SK-MEL-5 (cell line): ENCODE results near the gene GULP1. TPM values are rescaled to one million over a fixed set of nuclear protein-coding genes. Genes with fewer than 3 reads are reported as not detected.
"Not testable (repeated sequence)": the region's sequence is repeated elsewhere in the genome, so short reads cannot be mapped to it uniquely, and the experiment has no call there.

ENCODE experiments used
- DNase-seq: peaks from one replicate; pipeline ENCODE4 v3.0.0-alpha.2; 2016; ENCODE audit warnings: low read depth, low spot score
- in situ Hi-C: cut with HindIII; loops from 2 replicates; pipeline ENCODE4 v1.10.0; 2016; ENCODE audit warnings: low sequenced_read_pairs, high pct_unique_total_duplicates, low pct_unique_long_range_greater_than_20kb
- total RNA-seq: library from RNA; depleted of rRNA; stranded (reverse); fragments of >200 nt; shearing (Covaris generic); gene quantifications from 2 replicates; pipeline ENCODE4 v1.2.3, GENCODE V29; 2014

Gene GULP1
- total RNA-seq, 1 experiment from 2014 or later, result 34.6 TPM

DNA sequence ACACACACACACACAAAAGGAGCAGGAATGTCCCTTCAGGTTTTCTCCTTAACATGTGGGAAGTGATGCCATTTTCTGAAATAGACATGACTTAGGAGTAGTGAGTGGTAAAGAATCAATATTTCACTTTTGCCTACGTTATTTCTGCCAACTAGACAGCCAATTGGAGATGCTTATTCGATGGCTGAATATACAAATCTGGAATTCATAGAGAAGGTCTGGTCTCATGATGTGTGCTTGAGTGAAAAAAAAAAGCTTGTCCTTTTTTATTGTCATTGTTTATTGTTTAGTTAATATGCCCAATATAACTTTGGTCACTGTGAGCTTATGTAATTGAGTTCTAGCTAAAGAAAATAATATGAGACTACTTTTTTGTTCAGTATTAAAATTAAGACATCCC is 284.3 kb downstream of the GULP1 start:
- no peak for DNase-seq
- in situ Hi-C loops, result no loop called here

DNA sequence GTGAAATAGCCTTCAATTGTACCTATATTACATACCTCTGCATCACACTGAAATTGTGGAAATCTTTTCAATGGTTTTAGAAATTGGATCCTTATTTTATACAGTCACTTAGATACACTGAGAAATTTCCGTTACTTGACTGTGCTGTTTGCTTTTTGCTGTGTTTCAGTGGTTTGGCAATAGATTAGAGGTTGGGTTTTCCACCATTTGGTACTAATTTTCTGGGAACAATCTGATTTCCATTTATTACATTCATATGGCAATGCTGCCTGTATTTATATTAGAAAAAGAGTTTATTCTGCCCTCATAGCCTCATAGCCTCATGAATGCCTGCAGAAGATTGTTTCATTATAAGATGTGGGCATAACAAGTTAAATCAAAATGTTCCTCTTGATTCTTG is 285.0 kb downstream of the GULP1 start:
- in situ Hi-C loops, result no loop called here
- DNase-seq, result no peak

DNA sequence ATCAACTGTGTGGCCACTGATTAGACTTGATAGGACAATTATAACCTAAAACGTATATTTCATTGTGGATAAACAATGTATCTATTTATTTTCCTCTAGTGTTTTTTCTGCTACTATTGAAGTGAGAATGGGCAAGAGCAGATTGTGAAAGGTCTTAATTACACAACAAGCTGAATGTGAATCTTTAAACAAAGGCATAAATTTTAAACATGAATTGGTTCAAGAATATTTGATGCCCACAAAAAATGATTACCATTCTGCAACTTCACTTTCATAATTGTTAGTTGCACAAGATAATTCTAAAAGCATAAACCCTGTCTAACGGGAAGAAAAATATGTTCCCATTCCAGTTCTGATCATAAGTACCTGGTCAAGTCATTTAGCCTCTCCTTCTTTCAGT is 285.6 kb downstream of the GULP1 start:
- in situ Hi-C loops, result no loop called here

DNA sequence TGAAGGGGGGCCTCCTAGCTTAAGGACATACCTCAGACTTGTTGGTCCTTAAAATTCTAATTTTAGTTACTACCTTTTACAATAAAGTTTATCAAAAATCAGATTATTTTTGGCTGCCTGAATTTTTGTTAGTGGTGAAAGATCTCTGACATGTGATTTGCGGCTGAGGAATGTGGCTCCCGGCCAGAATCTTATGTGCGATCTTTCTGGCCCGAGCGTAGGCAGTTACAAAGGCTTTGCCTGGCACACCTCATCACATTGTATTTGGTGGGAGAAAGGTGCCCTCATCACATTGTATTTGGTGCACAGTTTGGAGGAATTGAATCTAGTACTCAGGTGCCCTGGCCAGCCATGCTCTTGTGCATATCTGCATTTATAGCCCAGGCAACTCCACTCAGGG is 289.1 kb downstream of the GULP1 start:
- DNase-seq, result no peak
- in situ Hi-C loops, result no loop called here

More for the DNA sequence above, 285.6 kb downstream of the GULP1 start:
- no peak for DNase-seq

DNA sequence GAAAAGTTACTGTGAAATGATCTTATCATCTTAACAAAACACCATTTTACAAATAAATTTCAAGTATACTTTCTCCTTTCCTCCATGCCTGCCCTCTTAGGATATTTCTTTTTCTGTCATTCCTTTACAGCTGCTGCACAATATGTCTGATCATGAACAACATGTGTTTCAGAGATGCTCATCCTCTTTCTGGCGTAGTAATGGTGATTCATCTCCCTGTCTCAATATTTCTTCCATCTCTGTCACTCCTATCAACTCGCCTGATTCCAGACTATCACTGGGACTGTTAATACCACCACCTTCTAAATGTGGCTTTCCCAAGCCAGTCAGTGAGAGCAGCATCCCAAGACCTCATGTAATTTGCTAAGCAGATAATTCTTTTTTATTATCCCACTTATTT is 290.5 kb downstream of the GULP1 start:
- in situ Hi-C loops, result no loop called here
- DNase-seq, result no peak

DNA sequence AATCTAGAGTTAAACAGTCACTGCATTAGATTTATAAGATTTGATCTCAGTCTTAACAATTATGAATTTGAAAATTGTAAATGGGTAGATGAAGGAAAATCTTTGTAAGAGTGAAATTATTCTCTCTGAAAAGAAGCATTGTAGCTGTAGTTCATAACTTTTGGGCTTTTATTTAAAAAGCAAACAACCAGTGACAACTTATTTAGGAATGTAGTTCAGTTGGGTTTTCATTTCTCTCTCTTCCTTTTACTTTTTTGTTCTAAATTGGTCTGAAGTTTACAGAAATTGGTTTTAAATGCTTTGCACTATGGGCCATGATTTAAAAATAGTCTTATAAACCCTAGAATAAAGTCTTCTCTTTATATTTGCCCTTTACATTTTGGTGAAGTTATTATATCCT is 296.6 kb downstream of the GULP1 start:
- in situ Hi-C loops, result no loop called here
- DNase-seq, result no peak

DNA sequence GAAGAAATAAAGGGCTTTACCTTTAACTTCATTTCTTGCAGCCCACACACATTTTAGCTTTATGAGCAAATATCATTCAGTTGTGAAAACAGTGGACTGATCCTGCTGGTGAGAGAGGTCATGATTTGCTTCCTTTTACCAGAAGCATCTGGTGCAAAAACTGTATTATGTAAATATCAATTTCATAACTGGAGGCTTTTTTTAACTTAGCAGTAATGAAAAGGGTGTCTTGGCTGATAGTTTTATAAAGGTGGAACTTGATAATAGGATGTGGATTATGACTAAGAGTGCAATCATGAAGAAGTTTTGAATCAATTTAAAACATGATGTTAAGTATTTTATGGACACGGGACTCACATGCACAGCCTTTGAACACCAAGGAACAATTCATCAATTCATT is 304.4 kb downstream of the GULP1 start:
- DNase-seq, result no peak
- in situ Hi-C loops, result no loop called here

DNA sequence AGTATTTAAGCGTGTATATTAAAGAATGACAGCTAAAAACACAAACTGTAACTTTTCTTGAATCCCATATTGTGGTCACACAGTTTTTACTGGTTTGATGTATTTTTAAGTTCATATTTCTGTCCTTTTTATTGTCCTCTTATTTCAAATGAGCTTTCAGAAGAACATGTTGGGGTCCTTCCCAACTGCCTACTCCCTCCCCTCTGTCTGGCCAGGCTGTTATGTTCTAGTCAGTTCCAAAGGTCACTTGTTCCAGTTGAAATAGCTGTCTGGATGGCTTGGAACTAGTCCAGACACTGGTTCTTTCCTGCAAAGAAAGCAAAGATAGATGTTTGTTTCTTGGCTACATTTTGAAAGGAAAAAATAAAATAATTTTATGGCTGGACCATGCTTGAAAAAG is 306.9 kb downstream of the GULP1 start:
- in situ Hi-C loops, result no loop called here
- peak; percentile 41 for DNase-seq

DNA sequence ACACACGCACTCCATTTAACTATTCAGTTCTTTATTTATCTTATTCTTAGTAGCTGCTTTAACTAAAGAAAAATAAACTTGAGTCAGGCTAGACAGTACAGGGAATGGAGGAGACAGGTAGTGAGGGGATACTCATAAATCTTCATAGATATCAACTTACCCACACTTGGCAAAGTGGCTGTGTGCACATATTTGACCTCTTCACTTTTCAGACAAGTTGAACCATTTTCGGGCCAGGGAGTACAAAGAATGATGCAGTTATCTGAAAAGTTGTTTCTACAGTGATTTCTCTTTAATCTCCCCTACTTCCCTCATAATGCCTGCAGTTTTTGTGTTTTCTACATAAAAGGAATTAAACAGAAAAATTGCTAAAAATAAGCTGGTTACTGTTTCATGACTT is 307.5 kb downstream of the GULP1 start:
- DNase-seq, result no peak
- in situ Hi-C loops, result no loop called here

DNA sequence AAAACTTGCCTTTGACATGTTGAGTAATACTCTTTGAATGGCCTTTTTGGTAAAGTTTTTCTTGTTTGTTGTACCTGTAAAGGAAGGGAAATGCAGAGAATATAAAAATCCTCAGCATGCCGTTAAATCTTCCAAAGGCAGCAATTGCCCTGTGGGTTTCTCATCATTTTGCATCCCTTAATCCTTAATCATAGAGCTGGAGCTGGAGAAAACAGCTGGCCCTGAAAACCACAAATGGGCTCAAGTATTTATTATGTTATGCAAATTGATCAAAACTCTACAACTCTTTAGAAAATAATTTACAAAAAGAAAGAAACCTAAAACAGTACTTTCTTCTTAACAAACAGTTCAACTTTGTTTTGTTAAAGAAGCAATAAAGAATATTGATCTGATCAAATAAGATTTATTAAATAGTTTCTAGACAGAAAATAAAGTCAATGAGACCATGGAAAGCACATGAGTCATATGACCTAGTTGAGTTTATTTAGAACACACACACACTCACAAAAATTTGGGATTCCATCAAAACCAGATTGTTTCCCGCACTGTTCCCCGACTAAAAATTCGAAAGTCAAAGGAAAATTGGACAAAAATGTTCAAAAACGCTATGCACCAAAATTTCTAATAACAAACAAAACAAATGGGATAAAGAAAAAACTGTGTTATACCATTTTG is 309.0 kb downstream of the GULP1 start:
- DNase-seq, result peak; percentile 60
- in situ Hi-C loops, result no loop called here

DNA sequence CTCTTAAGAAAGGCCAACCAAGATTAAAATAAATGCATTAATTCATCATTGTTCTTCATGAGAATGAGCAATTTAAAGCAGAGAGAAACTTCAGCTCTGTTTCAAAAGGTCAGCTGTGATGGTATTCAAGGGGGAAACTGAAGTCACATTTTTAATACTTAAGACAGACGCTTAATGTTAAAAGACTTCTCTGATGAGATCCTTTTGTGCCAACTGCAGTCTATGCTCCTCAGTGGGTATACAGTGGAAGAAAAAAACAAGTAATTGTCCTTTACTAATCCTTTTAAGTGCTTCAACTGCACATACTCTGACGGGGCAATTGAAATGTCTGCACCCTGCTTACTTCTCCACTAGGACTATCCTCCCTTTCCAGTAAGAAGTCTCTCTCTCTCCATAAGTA is 309.7 kb downstream of the GULP1 start:
- DNase-seq, result peak; percentile 95
- in situ Hi-C loops, result no loop called here

DNA sequence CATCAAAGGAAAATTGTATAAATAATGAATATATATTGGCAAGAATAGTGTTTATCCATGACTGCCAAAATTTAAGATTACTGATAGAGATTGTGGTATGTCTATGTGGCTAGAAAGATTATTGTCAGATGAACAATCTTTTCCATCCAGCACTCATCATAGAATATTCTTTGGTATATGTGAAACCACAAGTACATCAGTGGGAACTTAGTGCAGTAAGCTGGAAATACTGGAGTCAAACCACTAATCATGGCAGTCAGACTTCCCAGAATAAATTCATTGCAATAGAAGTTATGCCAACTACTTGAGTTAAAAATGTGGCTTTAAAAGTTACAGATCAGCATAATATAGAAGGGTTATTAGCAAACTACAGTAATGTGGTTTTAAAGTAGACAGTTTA is 310.3 kb downstream of the GULP1 start:
- peak; percentile 54 for DNase-seq
- in situ Hi-C loops, result no loop called here

DNA sequence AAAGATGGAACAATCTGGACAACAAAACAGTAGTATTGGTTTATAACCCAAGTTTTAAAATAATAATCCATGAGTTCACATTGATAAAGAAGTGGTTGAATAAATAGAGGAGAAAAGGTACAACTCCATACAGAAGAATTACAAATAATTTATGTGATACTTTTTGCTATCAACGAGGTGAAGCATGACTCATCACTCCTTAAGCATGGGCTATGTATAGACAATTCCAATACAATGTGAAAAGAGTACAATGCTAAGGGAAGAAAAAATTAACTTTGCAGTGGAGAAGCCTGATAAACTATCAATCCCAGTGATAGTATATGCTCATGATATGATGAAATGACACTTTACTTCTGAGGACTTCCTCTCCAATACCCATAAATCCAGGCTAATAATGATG is 312.9 kb downstream of the GULP1 start:
- in situ Hi-C loops, result no loop called here
- no peak for DNase-seq

DNA sequence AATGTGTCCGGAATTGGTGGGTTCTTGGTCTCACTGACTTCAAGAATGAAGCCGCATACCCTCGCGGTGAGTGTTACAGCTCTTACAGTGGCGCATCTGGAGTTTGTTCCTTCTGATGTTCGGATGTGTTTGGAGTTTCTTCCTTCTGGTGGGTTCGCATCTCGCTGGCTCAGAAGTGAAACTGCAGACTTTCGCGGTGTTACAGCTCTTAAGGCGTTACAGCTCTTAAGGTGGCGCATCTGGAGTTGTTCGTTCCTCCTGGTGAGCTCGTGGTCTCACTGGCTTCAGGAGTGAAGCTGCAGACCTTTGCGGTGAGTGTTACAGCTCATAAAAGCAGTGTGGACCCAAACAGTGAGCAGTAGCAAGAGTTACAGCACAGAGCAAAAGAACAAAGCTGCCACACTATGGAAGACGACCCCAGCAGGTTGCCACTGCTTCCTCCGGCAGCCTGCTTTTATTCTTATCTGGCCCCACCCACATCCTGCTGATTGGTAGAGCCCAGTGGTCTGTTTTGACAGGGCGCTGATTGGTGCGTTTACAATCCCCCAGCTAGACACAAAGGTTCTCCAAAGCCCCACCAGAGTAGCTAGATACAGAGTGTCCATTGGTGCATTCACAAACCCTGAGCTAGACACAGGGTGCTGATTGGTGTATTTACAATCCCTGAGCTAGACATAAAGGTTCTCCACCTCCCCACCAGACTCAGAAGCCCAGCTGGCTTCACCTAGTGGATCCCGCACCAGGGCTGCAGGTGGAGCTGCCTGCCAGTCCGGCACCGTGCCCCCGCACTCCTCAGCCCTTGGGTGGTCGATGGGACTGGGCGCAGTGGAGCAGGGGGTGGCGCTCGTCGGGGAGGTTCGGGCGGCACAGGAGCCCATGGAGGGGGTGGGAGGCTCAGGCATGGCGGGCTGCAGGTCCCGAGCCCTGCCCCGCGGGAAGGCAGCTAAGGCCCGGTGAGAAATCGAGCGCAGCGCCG is 314.2 kb downstream of the GULP1 start:
- in situ Hi-C loops, DNase-seq: not testable (repeated sequence)

DNA sequence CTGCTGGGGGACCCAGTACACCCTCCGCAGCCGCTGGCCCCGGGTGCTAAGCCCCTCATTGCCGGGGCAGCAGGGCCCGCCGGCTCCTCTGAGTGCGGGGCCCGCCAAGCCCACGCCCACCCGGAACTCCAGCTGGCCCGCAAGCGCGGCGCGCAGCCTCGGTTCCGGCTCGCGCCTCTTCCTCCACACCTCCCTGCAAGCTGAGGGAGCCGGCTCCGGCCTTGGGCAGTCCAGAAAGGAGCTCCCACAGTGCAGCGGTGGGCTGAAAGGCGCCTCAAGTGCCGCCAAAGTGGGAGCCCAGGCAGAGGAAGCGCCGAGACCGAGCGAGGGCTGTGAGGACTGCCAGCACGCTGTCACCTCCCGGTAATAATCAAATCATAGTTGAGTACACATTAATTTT is 314.9 kb downstream of the GULP1 start:
- in situ Hi-C loops, DNase-seq: not testable (repeated sequence)

DNA sequence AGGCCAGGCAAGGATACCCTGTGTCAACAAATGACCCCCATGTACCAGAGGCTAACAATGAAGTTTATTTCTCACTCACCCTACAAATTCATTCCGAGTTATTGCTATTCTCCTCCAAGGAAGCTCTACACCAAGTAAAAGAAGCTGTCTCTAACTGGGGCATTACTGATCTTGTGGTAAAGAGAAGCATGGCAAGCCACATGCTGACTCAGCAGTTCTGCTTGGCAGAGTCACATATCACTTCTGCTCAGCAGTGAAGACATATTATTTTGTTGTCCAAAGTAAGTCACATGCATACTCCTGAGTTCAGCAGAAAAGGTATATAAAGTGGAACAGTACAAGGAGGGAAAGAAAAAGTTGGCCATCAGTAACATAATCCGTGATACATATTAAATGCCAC is 315.8 kb downstream of the GULP1 start:
- no peak for DNase-seq
- in situ Hi-C loops, result no loop called here

DNA sequence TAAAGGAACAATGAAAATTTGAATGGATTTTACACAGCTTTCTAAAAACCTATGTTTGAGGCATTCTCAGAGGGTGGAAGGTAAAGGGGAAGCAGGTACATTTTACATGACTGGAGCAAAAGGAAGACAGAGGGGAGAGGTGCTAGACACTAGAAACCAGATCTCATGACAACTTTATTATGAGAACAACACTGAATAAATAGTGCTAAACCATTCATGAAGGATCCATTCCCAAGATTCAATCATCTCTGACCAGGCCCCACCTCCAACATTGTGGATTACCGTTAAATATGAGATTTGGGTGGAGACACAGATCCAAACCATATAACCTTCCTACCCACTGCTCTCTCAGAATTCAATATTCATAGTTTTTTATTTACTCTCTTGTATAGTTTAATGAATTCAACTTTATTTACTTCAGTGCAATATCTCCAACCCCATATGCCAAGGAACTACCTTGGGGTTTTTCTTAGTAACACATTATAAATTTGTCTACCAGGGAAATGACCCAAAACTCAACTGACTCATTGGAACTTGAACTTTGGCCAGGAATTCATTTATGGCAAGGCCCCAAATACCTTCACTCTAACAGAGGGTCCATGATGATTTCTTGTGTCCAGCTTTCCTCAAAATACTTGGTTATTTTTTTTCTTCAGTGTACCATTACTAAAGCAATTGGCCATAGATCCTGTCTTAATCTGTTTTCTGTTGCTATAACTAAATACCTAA is 317.8 kb downstream of the GULP1 start:
- no peak for DNase-seq
- in situ Hi-C loops, result no loop called here

DNA sequence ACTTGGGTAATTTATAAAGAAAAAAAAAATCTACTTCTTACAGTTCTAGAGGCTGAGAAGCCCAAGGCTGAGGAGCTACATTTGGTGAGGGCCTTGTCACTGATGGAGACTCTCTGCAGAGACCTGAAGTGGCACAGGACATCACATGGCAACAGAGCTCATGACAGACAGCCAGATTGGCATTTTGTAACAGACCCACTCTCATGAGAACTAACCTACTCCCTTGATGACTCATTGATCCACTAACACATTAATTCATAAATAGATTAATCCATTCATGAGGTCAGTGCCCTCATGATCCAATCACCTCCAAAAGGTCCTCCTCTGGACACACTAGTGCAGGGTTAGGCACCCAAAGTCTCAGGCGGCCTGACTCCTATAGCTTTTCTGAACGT is 318.4 kb downstream of the GULP1 start:
- DNase-seq, result no peak

More for the DNA sequence above, 318.4 kb downstream of the GULP1 start:
- in situ Hi-C loops, result no loop called here
